GM04504 (cell line): ENCODE data around the gene BIN2.

Source experiments
- DNase-seq: peaks from one replicate; pipeline ENCODE4 v3.0.0-alpha.2; 2012; ENCODE audit warnings: low read depth

The BIN2 gene

DNA sequence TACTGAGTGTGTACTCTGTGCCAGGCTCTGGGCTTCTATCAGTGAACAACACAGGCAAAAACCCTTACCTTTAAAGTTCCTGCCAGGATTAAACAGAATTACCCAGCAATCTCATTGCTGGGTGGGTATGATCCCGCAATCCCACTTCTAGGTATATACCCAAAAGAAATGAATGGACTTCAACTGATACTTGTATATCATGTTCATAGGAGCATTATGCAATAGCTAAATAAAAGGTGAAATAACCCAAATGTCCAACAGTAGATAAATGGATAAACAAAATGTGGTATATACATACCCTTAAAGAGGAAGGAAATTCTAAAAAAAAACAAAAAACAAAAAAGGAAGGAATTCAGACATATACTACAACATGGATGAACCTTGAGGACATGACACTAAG lies 70.7 kb downstream of the BIN2 start:
- DNase-seq = no peak

GRCh38 chr12:51247523-51248206 lies 76.3 kb downstream of the BIN2 start:
- DNase-seq = no peak

DNA sequence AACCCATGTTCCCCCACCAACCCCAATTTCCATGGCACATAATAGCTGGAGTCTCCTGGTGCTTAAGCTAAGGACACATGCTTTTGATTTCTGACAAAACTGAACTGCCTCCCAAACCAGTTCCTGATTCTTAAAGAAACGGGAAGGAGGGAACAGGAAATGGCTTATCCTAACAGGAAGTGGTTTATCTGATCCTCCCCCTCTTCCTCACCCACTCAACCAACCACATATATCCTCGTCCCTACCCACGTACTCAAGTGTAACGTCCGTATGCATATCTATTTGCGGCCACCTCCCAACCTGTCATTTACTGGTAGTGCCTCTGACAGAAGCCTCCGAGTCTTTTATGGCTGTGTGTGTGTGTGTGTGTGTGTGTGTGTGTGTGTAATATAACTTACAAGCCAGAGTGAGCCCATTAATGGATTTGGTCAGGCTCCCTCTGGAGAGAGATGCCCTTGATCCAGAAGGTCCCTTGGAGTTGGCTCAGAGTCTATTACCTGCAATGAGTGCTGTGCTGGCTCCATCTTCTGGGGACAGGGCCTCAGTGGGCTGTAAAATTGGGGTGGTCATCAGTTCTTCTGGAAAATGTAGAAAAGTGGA lies 77.6 kb downstream of the BIN2 start:
- DNase-seq = no peak

- no peak for DNase-seq
Measured at GRCh38 chr12:51245476-51246253, 78.3 kb downstream of the BIN2 start.

DNA sequence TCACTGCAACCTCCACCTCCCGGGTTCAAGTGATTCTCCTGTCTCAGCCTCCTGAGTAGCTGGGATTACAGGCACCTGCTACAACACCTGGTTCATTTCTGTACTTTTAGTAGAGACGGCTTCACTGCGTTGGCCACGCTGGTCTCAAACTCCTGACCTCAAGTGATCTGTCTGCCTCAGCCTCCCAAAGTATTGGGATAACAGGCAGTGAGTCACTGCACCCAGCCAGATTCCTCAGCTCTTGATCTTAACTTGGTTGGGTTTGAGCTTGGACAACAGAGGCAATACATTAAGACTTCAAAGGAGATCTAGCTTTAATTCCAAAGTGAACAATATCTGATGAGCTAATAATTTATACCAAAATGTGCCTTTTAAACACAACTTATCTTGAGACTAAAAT lies 79.7 kb downstream of the BIN2 start:
- DNase-seq = no peak

- no peak for DNase-seq
Measured at GRCh38 chr12:51242876-51243275, 81.1 kb downstream of the BIN2 start.

GRCh38 chr12:51242120-51242519 lies 81.9 kb downstream of the BIN2 start:
- no peak for DNase-seq

GRCh38 chr12:51240971-51241370 lies 83.0 kb downstream of the BIN2 start:
- no peak for DNase-seq

DNA sequence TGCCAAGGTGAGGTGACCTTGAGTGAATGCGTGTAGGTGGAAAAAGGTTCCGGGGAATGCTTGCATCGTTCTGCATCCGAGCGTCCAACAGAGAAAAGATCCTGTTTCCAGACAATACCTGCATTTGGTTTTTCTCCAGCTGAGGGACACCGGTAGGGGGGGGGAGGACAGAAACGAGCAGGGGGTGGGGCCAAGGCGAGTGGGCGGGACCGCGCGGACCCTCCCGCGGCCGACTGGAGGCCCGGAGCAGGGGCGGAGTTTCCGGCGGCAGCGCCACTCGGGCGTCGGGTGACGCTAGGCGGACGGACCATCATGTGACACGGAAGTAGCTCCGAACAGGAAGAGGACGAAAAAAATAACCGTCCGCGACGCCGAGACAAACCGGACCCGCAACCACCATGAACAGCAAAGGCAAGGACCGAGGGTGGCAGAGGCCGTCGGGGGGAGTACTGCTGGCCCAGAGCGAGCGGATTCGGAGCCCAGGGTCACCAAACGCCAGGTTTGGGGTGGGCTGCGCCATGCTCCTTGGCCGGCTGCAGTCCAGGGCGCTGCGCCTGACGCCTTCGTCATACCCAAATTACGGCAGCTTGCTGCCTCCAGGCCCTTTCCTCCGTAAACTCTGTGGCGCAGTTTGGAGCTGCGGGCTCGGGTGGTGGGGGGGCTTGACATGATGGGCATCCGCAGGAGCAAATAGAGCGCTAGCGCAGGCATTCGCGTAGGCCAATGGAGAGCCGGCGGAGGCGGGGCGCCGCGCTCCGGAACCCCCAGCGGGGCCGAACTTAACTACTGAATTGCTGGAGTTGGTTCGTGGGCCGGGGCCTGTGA lies 85.3 kb downstream of the BIN2 start, which contains the start of gene DAZAP2:
DAZAP2 (plus strand) TSS at position 317 of the 825 bp plus-strand sequence; CDS start at position 399, 82 bp downstream.
- peak; percentile 87 for DNase-seq

DNA sequence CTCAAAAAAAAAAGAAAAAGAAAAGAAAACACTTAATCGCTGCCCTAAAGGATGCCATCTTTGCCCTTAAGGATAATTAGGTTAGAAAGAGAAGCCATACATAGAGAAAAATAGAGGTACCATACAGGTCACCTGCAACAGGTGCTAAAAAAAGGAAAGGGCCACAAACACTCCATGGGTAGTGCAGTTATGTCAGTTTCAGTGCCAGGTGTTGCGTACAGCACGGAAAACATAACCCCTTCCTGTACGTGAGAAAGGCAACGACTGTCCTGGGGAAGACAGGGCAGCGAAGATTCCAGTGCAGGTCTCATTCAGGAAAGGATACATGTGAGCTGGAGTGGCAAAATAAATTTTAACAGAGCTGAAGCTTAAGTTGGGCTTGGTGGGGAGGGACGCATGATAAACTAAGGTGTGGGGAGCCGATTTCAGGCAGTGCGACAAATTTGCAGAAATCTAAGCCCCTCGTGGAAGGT lies 85.9 kb downstream of the BIN2 start:
- no peak for DNase-seq

- DNase-seq = no peak
Measured at GRCh38 chr12:51234530-51234929, 89.4 kb downstream of the BIN2 start.

- no peak for DNase-seq
Measured at GRCh38 chr12:51232642-51233041, 91.3 kb downstream of the BIN2 start.
